HL-60 (cell line): ENCODE measurements around the gene DYSF.

ENCODE experiments used
- POLR2AphosphoS5 ChIP-seq: IDR thresholded peaks from 2 replicates; pipeline ENCODE4 v1.6.1; 2012; ENCODE audit warnings: low read depth
- SPI1 ChIP-seq: IDR thresholded peaks from 2 replicates; pipeline ENCODE4 v1.6.1; 2012; ENCODE audit warnings: low read depth, mild to moderate bottlenecking, borderline replicate concordance
- TF ChIP-seq, protein P1 (sequence below): IDR thresholded peaks from one replicate; pipeline ENCODE4 v1.5.1; 2011; ENCODE audit warnings: low read length, control low read depth, inconsistent platforms; ENCODE audit not compliant: insufficient read depth
- TF ChIP-seq, protein P2 (sequence below): IDR thresholded peaks from 2 replicates; pipeline ENCODE4 v1.6.1; 2012; ENCODE audit warnings: low read depth; ENCODE audit not compliant: insufficient replicate concordance

DNA sequence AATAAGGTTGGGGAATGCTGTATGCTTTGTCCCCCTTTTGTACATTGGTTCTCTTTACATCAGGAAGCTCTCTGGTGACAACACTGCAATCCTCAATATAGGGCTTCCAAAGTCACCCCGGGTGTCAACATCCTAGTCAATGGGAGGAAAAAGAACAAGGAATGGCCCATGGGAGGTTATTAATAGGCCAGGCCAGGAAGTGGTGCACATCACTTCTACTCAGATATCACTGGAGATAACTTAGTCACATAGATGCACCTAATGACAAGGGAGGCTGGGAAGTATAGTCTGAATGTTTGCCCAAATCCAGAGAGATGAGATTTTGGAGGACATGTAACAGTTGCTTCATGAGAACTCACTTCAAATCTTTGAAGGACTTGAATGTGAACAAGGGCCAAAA is 274.7 kb downstream of the DYSF start:
- TF ChIP-seq, protein P1, sequence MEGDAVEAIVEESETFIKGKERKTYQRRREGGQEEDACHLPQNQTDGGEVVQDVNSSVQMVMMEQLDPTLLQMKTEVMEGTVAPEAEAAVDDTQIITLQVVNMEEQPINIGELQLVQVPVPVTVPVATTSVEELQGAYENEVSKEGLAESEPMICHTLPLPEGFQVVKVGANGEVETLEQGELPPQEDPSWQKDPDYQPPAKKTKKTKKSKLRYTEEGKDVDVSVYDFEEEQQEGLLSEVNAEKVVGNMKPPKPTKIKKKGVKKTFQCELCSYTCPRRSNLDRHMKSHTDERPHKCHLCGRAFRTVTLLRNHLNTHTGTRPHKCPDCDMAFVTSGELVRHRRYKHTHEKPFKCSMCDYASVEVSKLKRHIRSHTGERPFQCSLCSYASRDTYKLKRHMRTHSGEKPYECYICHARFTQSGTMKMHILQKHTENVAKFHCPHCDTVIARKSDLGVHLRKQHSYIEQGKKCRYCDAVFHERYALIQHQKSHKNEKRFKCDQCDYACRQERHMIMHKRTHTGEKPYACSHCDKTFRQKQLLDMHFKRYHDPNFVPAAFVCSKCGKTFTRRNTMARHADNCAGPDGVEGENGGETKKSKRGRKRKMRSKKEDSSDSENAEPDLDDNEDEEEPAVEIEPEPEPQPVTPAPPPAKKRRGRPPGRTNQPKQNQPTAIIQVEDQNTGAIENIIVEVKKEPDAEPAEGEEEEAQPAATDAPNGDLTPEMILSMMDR: no peak
- TF ChIP-seq SPI1 (no peak), POLR2AphosphoS5 (no peak)
- TF ChIP-seq, protein P2, sequence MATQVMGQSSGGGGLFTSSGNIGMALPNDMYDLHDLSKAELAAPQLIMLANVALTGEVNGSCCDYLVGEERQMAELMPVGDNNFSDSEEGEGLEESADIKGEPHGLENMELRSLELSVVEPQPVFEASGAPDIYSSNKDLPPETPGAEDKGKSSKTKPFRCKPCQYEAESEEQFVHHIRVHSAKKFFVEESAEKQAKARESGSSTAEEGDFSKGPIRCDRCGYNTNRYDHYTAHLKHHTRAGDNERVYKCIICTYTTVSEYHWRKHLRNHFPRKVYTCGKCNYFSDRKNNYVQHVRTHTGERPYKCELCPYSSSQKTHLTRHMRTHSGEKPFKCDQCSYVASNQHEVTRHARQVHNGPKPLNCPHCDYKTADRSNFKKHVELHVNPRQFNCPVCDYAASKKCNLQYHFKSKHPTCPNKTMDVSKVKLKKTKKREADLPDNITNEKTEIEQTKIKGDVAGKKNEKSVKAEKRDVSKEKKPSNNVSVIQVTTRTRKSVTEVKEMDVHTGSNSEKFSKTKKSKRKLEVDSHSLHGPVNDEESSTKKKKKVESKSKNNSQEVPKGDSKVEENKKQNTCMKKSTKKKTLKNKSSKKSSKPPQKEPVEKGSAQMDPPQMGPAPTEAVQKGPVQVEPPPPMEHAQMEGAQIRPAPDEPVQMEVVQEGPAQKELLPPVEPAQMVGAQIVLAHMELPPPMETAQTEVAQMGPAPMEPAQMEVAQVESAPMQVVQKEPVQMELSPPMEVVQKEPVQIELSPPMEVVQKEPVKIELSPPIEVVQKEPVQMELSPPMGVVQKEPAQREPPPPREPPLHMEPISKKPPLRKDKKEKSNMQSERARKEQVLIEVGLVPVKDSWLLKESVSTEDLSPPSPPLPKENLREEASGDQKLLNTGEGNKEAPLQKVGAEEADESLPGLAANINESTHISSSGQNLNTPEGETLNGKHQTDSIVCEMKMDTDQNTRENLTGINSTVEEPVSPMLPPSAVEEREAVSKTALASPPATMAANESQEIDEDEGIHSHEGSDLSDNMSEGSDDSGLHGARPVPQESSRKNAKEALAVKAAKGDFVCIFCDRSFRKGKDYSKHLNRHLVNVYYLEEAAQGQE: no peak
